Mesenchymal stem cell (in vitro differentiated cells and primary cell): Measurements from ENCODE around the gene AFF2.

Experiments used
- DNase-seq: peaks from one replicate; pipeline ENCODE4 v3.0.0-alpha.2; 2013
- H2AFZ ChIP-seq: one replicate; pipeline ENCODE4 v1.6.1; 2013; ENCODE audit warnings: low read depth, mild to moderate bottlenecking, control low read depth, inconsistent platforms, low read length, moderate library complexity
- H2AK5ac ChIP-seq: 2 replicates; pipeline ENCODE4 v1.6.1; 2013; ENCODE audit warnings: low read length, moderate library complexity, mild to moderate bottlenecking, inconsistent platforms; ENCODE audit not compliant: severe bottlenecking
- H2BK120ac ChIP-seq: one replicate; pipeline ENCODE4 v1.6.1; 2013; ENCODE audit warnings: low read depth, mild to moderate bottlenecking, inconsistent platforms, low read length, moderate library complexity
- H2BK12ac ChIP-seq, 2 experiments: one replicate each; pipeline ENCODE4 v1.6.1; 2013; ENCODE audit warnings: inconsistent platforms in 2 of 2, low read length in 2 of 2, mild to moderate bottlenecking in 2 of 2, moderate library complexity in 2 of 2, control low read depth in 1 of 2
- H2BK15ac ChIP-seq: one replicate; pipeline ENCODE4 v1.6.1; 2013; ENCODE audit warnings: mild to moderate bottlenecking, low read depth, inconsistent platforms; ENCODE audit not compliant: poor library complexity, severe bottlenecking
- H2BK5ac ChIP-seq: 2 replicates; pipeline ENCODE4 v1.6.1; 2013; ENCODE audit warnings: low read depth, mild to moderate bottlenecking, low read length, control low read depth, inconsistent platforms; ENCODE audit not compliant: poor library complexity, severe bottlenecking
- H3K14ac ChIP-seq, 2 experiments: one replicate each; pipeline ENCODE4 v1.6.1; 2013; ENCODE audit warnings: inconsistent platforms in 2 of 2, low read length in 2 of 2, control low read depth in 1 of 2, mild to moderate bottlenecking in 1 of 2, moderate library complexity in 1 of 2
- H3K18ac ChIP-seq, 2 experiments: one replicate each; pipeline ENCODE4 v1.6.1; 2013; ENCODE audit warnings: inconsistent platforms in 2 of 2, low read length in 2 of 2, control low read depth in 1 of 2, low read depth in 1 of 2, mild to moderate bottlenecking in 1 of 2
- H3K23ac ChIP-seq, 2 experiments: one replicate each; pipeline ENCODE4 v1.6.1; 2013; ENCODE audit warnings: inconsistent platforms in 2 of 2, low read length in 2 of 2, mild to moderate bottlenecking in 2 of 2, moderate library complexity in 2 of 2, control low read depth in 1 of 2
- H3K27ac ChIP-seq: 2 replicates; pipeline ENCODE4 v1.5.1; 2013; ENCODE audit warnings: mild to moderate bottlenecking, moderate library complexity, low read length, control low read depth, inconsistent platforms; ENCODE audit not compliant: poor library complexity, severe bottlenecking
- H3K27me3 ChIP-seq, 2 experiments: 2 replicates each; pipeline versions ENCODE4 v1.6.1 to v1.7.0; 2013; ENCODE audit warnings: low read length in 2 of 2, mild to moderate bottlenecking in 2 of 2, moderate library complexity in 2 of 2, control low read depth in 1 of 2, inconsistent platforms in 1 of 2; ENCODE audit not compliant: control insufficient read depth in 1 of 2, insufficient read depth in 1 of 2
- H3K36me3 ChIP-seq, 2 experiments: 2 replicates each; pipeline versions ENCODE4 v1.6.1 to v1.7.0; 2013; ENCODE audit warnings: low read length in 2 of 2, control low read depth in 1 of 2, inconsistent platforms in 1 of 2, low read depth in 1 of 2, mild to moderate bottlenecking in 1 of 2; ENCODE audit not compliant: insufficient read depth in 2 of 2, control insufficient read depth in 1 of 2
- H3K4ac ChIP-seq, 2 experiments: one replicate each; pipeline ENCODE4 v1.6.1; 2013; ENCODE audit warnings: inconsistent platforms in 2 of 2, low read length in 2 of 2, mild to moderate bottlenecking in 2 of 2, moderate library complexity in 2 of 2, control low read depth in 1 of 2, low read depth in 1 of 2
- H3K4me1 ChIP-seq: 2 replicates; pipeline ENCODE4 v1.6.1; 2013; ENCODE audit warnings: low read depth, low read length, control low read depth; ENCODE audit not compliant: control insufficient read depth, insufficient read depth
- H3K4me2 ChIP-seq: 2 replicates; pipeline ENCODE4 v1.6.1; 2013; ENCODE audit warnings: low read length, mild to moderate bottlenecking, inconsistent platforms; ENCODE audit not compliant: poor library complexity, severe bottlenecking
- H3K4me3 ChIP-seq, 2 experiments: 2 replicates each; pipeline versions ENCODE4 v1.5.1 to v1.7.0; 2013; ENCODE audit warnings: low read length in 2 of 2, mild to moderate bottlenecking in 2 of 2, control low read depth in 1 of 2, low read depth in 1 of 2; ENCODE audit not compliant: insufficient read depth in 1 of 2
- H3K79me1 ChIP-seq: replicated peaks from 2 replicates; pipeline ENCODE4 v1.6.1; 2013; ENCODE audit warnings: mild to moderate bottlenecking, control low read depth, low read length, inconsistent platforms; ENCODE audit not compliant: poor library complexity, severe bottlenecking
- H3K9ac ChIP-seq: 2 replicates; pipeline ENCODE4 v1.7.0; 2013; ENCODE audit warnings: mild to moderate bottlenecking, low read length, moderate library complexity
- H3K9me3 ChIP-seq: 2 replicates; pipeline ENCODE4 v1.7.0; 2013; ENCODE audit warnings: mild to moderate bottlenecking, low read length; ENCODE audit not compliant: control insufficient read depth
- H4K8ac ChIP-seq: one replicate; pipeline ENCODE4 v1.6.1; 2013; ENCODE audit warnings: inconsistent platforms, mild to moderate bottlenecking, low read length, moderate library complexity
- H4K91ac ChIP-seq: one replicate; pipeline ENCODE4 v1.6.1; 2013; ENCODE audit warnings: mild to moderate bottlenecking, low read length, inconsistent platforms
- WGBS: methylation state at CpG from one replicate; pipeline ENCODE4 v1.1.7; 2013; ENCODE audit warnings: mixed read lengths; 5-methylcytosine and 5-hydroxymethylcytosine counted together

AFF2 gene

GRCh38 chrX:148658115-148658730 lies 157.8 kb downstream of the AFF2 start:
- no peak overlapping the region for H3K18ac ChIP-seq
- no peak overlapping the region for H3K4me2 ChIP-seq
- H2AK5ac ChIP-seq: no peak overlapping the region
- no peak overlapping the region for H2BK120ac ChIP-seq
- no peak overlapping the region for H3K14ac ChIP-seq
- H3K4me1 ChIP-seq: no peaks in the 10 kb centered on the region
- H2BK5ac ChIP-seq: no peak overlapping the region
- no peak overlapping the region for H3K23ac ChIP-seq
- H2AFZ ChIP-seq: no peak overlapping the region
- no peak for DNase-seq
- no peak overlapping the region for H3K4ac ChIP-seq
- no peak overlapping the region for H2BK15ac ChIP-seq
- no peak overlapping the region for H4K91ac ChIP-seq
- H3K4me3 ChIP-seq: no peak overlapping the region
- no peak overlapping the region for H3K27ac ChIP-seq
- WGBS: 77% methylated on average over 4 of the region's 4 CpGs
- H4K8ac ChIP-seq: no peak overlapping the region
- H3K9ac ChIP-seq: no peak overlapping the region
- H3K79me1 ChIP-seq: no peaks in the 10 kb centered on the region
- H2BK12ac ChIP-seq: no peak overlapping the region
- peaks cover 2% of the 10 kb centered on the region for H3K9me3 ChIP-seq
- H3K36me3 ChIP-seq: no peaks in the 10 kb centered on the region
- no peaks in the 10 kb centered on the region for H3K27me3 ChIP-seq

GRCh38 chrX:148659481-148659880 lies 159.1 kb downstream of the AFF2 start:
- H3K4me1 ChIP-seq: no peaks in the 10 kb centered on the region
- no peak overlapping the region for H3K14ac ChIP-seq
- no peak overlapping the region for H3K4me2 ChIP-seq
- H3K79me1 ChIP-seq: no peaks in the 10 kb centered on the region
- no peak overlapping the region for H3K9ac ChIP-seq
- H3K4me3 ChIP-seq: no peak overlapping the region
- no peak overlapping the region for H3K27ac ChIP-seq
- H3K23ac ChIP-seq: no peak overlapping the region
- no peak overlapping the region for H2BK12ac ChIP-seq
- H2BK5ac ChIP-seq: no peak overlapping the region
- H2BK15ac ChIP-seq: no peak overlapping the region
- H3K36me3 ChIP-seq: no peaks in the 10 kb centered on the region
- no peak overlapping the region for H3K18ac ChIP-seq
- H4K91ac ChIP-seq: no peak overlapping the region
- DNase-seq: no peak
- no peak overlapping the region for H2AK5ac ChIP-seq
- no peak overlapping the region for H3K4ac ChIP-seq
- no peak overlapping the region for H4K8ac ChIP-seq
- no peak overlapping the region for H2AFZ ChIP-seq
- H2BK120ac ChIP-seq: no peak overlapping the region
- H3K9me3 ChIP-seq: peaks cover 2% of the 10 kb centered on the region
- no peaks in the 10 kb centered on the region for H3K27me3 ChIP-seq

- H3K14ac ChIP-seq: no peak overlapping the region
- H3K4me3 ChIP-seq: no peak overlapping the region
- no peak overlapping the region for H2AK5ac ChIP-seq
- H2BK12ac ChIP-seq: no peak overlapping the region
- H3K36me3 ChIP-seq: no peaks in the 10 kb centered on the region
- H2BK5ac ChIP-seq: no peak overlapping the region
- no peak for DNase-seq
- H4K8ac ChIP-seq: no peak overlapping the region
- H3K18ac ChIP-seq: no peak overlapping the region
- no peak overlapping the region for H4K91ac ChIP-seq
- no peaks in the 10 kb centered on the region for H3K4me1 ChIP-seq
- H3K23ac ChIP-seq: no peak overlapping the region
- no peak overlapping the region for H2BK120ac ChIP-seq
- no peak overlapping the region for H3K27ac ChIP-seq
- H2AFZ ChIP-seq: no peak overlapping the region
- no peak overlapping the region for H3K4ac ChIP-seq
- no peaks in the 10 kb centered on the region for H3K79me1 ChIP-seq
- H2BK15ac ChIP-seq: no peak overlapping the region
- H3K9ac ChIP-seq: no peak overlapping the region
- H3K27me3 ChIP-seq: no peaks in the 10 kb centered on the region
- peaks cover 2% of the 10 kb centered on the region for H3K9me3 ChIP-seq
- H3K4me2 ChIP-seq: no peak overlapping the region
These were observed 160.6 kb downstream of the AFF2 start for GRCh38 chrX:148661035-148661434.

- H2BK12ac ChIP-seq: no peak overlapping the region
- no peak overlapping the region for H3K23ac ChIP-seq
- 62% methylated on average over 1 of the region's 1 CpG for WGBS
- H3K4me3 ChIP-seq: no peak overlapping the region
- no peak overlapping the region for H3K9ac ChIP-seq
- H2AFZ ChIP-seq: no peak overlapping the region
- H3K9me3 ChIP-seq: peaks cover 6% of the 10 kb centered on the region
- H3K36me3 ChIP-seq: no peaks in the 10 kb centered on the region
- H2BK120ac ChIP-seq: no peak overlapping the region
- H3K4me1 ChIP-seq: no peaks in the 10 kb centered on the region
- no peak overlapping the region for H4K91ac ChIP-seq
- H2BK5ac ChIP-seq: no peak overlapping the region
- H3K27me3 ChIP-seq: no peaks in the 10 kb centered on the region
- DNase-seq: no peak
- no peak overlapping the region for H3K14ac ChIP-seq
- H3K18ac ChIP-seq: no peak overlapping the region
- H3K27ac ChIP-seq: no peak overlapping the region
- no peak overlapping the region for H3K4ac ChIP-seq
- H2BK15ac ChIP-seq: no peak overlapping the region
- no peak overlapping the region for H3K4me2 ChIP-seq
- no peak overlapping the region for H2AK5ac ChIP-seq
- H3K79me1 ChIP-seq: no peaks in the 10 kb centered on the region
- H4K8ac ChIP-seq: no peak overlapping the region
These were observed 161.6 kb downstream of the AFF2 start for GRCh38 chrX:148662014-148662413.
